SU-DHL-6 (cell line): Measurements from ENCODE around the gene ZNF708.

Experiments
- H2AFZ ChIP-seq: fragments of 200-600 bp; sonication (generic); 2 replicates; pipeline ENCODE4 v1.6.1; 2014; ENCODE audit warnings: low read depth, mild to moderate bottlenecking, moderate library complexity, mixed read lengths, antibody characterized with exemption, low read length; ENCODE audit not compliant: severe bottlenecking
- H3F3A ChIP-seq: fragments of 200-600 bp; shearing (Covaris generic); 2 replicates; pipeline ENCODE4 v1.6.0; 2016; ENCODE audit warnings: antibody characterized with exemption, mild to moderate bottlenecking; ENCODE audit not compliant: insufficient read depth
- H3K27ac ChIP-seq: fragments of 200-600 bp; sonication (generic); 2 replicates; pipeline ENCODE4 v1.5.1; 2016; ENCODE audit warnings: low read depth, mild to moderate bottlenecking, low read length, moderate library complexity, mixed read lengths
- H3K27me3 ChIP-seq: fragments of 200-600 bp; sonication (generic), shearing (Covaris generic); 2 replicates; pipeline ENCODE4 v1.6.0; 2014; ENCODE audit warnings: mild to moderate bottlenecking, low read length
- H3K36me3 ChIP-seq: fragments of 200-600 bp; sonication (generic); 2 replicates; pipeline ENCODE4 v1.6.1; 2014; ENCODE audit warnings: mild to moderate bottlenecking, low read length, mixed read lengths
- H3K4me2 ChIP-seq: fragments of 300-600, 200-600 bp; shearing (Covaris generic), sonication (generic); 2 replicates; pipeline ENCODE4 v1.6.0; 2014; ENCODE audit warnings: low read length, low read depth, mild to moderate bottlenecking; ENCODE audit not compliant: poor library complexity, severe bottlenecking
- H3K4me3 ChIP-seq: fragments of 200-600 bp; sonication (generic); 2 replicates; pipeline ENCODE4 v1.5.1; 2014; ENCODE audit warnings: antibody characterized with exemption, low read length, mild to moderate bottlenecking, mixed read lengths; ENCODE audit not compliant: insufficient read depth, poor library complexity, severe bottlenecking
- H3K79me2 ChIP-seq: fragments of 200-600 bp; sonication (generic); 2 replicates; pipeline ENCODE4 v1.6.1; 2014; ENCODE audit warnings: mild to moderate bottlenecking, low read length, moderate library complexity; ENCODE audit not compliant: insufficient read depth
- H3K9ac ChIP-seq: fragments of 200-600 bp; sonication (generic); 2 replicates; pipeline ENCODE4 v1.7.0; 2014; ENCODE audit warnings: mild to moderate bottlenecking, low read length
- H3K9me2 ChIP-seq: fragments of 200-600 bp; sonication (generic); replicated peaks from 2 replicates; pipeline ENCODE4 v1.6.1; 2014; ENCODE audit warnings: low read length; ENCODE audit not compliant: insufficient read depth
- H3K9me3 ChIP-seq: fragments of 200-600 bp; sonication (generic); 2 replicates; pipeline ENCODE4 v1.6.1; 2014; ENCODE audit warnings: low read length, mixed read lengths; ENCODE audit not compliant: insufficient read depth
- H4K20me1 ChIP-seq: fragments of 200-600 bp; sonication (generic); 2 replicates; pipeline ENCODE4 v1.6.1; 2014; ENCODE audit warnings: low read depth, mild to moderate bottlenecking, antibody characterized with exemption, low read length, moderate library complexity, mixed read lengths
- EZH2phosphoT487 ChIP-seq: fragments of 200-600 bp; sonication (generic), shearing (Covaris generic); conservative IDR thresholded peaks from 2 replicates; pipeline ENCODE4 v1.6.1; 2018; ENCODE audit warnings: mild to moderate bottlenecking, antibody characterized with exemption, low read length, moderate library complexity, mixed read lengths
- TF ChIP-seq, protein P1 (sequence below): fragments of 200-600 bp; sonication (generic); IDR thresholded peaks from one replicate; pipeline ENCODE4 v1.5.1; 2017; ENCODE audit warnings: antibody characterized with exemption, mild to moderate bottlenecking, low read length, moderate library complexity; ENCODE audit not compliant: insufficient read depth, poor library complexity, severe bottlenecking

Gene ZNF708

DNA sequence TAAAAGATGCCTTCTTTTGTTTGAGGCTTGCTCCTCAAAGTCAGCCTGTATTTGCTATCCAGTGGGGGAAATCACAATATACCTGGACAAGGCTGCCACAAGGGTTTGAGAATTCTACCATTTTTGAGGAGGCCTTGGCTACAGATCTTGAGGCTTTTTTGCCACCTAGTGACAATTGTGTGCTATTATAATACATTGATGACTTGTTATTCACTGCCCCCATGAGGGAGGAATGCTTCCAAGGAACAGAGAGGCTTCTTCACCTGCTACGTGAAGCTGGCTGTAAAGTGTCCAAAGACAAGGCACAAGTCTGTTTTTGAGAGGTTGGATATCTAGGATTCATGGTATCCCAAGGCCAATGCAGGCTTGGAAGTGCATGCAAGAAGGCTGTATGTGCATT is 72.5 kb downstream of the ZNF708 start:
- Histone ChIP-seq H3K4me2 (no peak overlapping the region), H3K36me3 (no peaks in the 10 kb centered on the region), H3K9ac (no peak overlapping the region), H4K20me1 (no peaks in the 10 kb centered on the region), H2AFZ (no peak overlapping the region), H3K9me3 (peaks cover 7% of the 10 kb centered on the region; the same call in 1 of the 2 replicates), H3K27ac (no peak overlapping the region), H3K27me3 (no peaks in the 10 kb centered on the region), H3K79me2 (no peaks in the 10 kb centered on the region), H3K4me3 (no peak overlapping the region), H3F3A (no peaks in the 10 kb centered on the region), H3K9me2 (no peaks in the 10 kb centered on the region)
- TF ChIP-seq, protein P1, sequence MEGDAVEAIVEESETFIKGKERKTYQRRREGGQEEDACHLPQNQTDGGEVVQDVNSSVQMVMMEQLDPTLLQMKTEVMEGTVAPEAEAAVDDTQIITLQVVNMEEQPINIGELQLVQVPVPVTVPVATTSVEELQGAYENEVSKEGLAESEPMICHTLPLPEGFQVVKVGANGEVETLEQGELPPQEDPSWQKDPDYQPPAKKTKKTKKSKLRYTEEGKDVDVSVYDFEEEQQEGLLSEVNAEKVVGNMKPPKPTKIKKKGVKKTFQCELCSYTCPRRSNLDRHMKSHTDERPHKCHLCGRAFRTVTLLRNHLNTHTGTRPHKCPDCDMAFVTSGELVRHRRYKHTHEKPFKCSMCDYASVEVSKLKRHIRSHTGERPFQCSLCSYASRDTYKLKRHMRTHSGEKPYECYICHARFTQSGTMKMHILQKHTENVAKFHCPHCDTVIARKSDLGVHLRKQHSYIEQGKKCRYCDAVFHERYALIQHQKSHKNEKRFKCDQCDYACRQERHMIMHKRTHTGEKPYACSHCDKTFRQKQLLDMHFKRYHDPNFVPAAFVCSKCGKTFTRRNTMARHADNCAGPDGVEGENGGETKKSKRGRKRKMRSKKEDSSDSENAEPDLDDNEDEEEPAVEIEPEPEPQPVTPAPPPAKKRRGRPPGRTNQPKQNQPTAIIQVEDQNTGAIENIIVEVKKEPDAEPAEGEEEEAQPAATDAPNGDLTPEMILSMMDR, result no peak
- no peak for TF ChIP-seq EZH2phosphoT487
